Muscle of back (tissue), 11 donors: Measurements from ENCODE around the gene SRGAP2B. TPM values are rescaled to one million over a fixed set of nuclear protein-coding genes. Genes with fewer than 3 reads are reported as not detected.
"Not testable (repeated sequence)": the region's sequence is repeated elsewhere in the genome, so short reads cannot be mapped to it uniquely, and the experiment has no call there.

Experiments used
- DNase-seq, 3 donors: peaks; one replicate each; pipeline versions ENCODE4 v3.0.0 to v3.0.0-alpha.2; 2013
- polyA plus RNA-seq, 10 donors: library from polyadenylated mRNA; unstranded; fragments of 120-200 nt; gene quantifications; one replicate each; pipeline ENCODE4 v1.2.1, GENCODE V29; 2013; ENCODE audit not compliant: insufficient read length in 10 of 10

The SRGAP2B gene
- polyA plus RNA-seq, 10 donors: 24.3 to 40.4 (median 31.5) TPM

DNA sequence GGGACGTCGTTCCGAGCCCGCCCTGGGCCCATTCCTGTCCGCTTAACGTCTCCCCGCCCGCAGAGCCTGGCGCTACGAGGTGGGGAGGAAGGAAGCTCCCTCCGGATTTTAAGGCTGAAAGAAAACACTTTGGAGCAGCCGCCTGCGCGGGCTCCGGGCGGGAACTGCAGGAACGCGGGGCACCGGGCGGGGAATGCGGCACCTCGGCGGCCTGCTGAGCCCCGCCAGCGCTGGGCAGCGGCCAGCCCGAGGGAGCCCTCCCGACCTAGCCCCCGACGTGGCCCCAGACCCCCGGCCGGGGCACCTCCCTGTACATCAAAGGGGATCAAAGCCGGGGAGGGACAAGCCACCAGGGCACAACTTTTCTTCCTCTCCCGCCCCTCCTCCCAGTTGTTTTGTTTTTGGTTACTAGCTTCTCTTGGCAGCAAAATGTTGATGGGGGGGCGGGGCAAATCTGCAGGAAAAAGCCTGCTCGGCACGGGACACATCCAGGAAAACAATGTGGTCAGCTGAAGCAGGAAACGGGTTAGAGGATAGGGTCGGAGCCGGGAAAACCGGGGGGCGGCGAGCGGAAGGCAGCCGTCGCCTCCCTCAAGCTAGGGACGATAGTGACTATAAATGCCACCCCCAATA is 1.5 kb downstream of the SRGAP2B start:
- peak; percentile 0 to 65 (median 9) for DNase-seq

DNA sequence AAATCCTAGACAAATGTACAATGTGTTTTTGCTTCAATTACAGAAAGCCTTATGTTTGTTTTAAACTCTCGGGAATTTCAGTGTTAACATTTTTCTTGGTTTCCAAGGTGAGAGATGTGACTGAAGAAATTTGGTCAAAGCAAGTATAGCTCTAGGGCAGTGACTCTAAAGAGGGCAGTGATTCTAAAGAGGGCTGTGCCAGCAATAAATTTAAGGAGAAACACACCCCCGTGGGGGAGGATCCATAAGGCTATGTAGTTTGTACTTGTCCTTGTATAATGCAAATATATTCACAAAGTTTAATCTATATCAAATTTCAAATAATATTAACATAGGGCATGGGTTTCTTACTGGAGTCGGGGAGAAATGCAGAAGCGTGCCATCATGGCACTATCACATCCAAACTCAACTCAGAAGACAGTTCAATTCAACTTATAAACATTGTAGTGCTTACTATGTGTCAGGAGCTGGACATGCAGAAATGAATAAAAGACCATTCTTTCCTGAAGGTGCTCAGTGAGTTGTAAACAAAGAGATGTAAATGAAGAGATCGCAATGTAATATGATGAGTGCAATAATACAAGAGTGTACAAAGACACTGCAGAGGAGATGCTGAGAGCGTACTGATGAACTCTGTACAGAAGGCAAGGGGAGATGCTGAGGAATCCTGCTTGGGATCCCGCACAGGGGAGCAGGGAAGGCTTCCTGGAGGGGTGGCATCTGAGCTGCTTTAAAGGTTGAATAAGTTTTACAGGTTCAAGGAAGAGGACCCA is 12.5 kb downstream of the SRGAP2B start:
- not testable (repeated sequence) for DNase-seq

DNA sequence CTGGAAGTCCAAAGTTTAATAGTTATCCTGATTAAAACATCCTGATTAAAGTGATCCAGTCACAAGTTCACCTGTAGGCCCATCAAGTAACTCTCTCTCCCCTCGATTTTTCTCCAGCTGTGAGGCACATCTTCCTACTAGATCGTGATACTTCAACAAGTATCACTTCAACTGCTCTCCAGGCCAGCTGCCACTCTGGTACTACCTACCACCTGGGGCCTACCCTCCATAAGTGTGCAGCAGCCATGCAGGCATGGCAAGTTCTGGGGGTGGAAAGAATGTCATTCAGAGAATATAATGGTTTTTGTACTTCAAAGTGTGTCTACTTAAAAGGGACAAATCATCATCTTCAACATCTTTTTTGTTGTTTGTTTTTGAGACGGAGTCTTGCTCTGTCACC is 14.9 kb downstream of the SRGAP2B start:
- not testable (repeated sequence) for DNase-seq

DNA sequence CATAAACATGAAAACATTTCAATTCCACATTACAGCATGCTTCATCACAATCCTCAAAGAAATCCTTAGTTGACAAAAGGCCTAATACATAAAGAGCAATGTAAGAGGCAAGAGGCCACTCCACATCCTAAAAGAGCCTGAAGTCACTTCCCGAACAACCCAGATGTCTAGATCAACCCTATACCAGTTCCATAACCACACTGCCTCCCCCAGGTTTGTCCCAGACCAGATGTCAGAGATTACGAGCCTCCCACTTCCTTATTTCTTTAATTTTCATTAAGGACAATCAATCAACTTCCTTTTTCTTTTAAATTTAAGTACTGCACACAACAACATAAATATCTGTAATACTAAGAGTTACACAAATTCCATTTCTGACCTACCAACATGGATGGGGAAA is 15.4 kb downstream of the SRGAP2B start:
- DNase-seq: peak in 1 of 3 donors; percentile 0

DNA sequence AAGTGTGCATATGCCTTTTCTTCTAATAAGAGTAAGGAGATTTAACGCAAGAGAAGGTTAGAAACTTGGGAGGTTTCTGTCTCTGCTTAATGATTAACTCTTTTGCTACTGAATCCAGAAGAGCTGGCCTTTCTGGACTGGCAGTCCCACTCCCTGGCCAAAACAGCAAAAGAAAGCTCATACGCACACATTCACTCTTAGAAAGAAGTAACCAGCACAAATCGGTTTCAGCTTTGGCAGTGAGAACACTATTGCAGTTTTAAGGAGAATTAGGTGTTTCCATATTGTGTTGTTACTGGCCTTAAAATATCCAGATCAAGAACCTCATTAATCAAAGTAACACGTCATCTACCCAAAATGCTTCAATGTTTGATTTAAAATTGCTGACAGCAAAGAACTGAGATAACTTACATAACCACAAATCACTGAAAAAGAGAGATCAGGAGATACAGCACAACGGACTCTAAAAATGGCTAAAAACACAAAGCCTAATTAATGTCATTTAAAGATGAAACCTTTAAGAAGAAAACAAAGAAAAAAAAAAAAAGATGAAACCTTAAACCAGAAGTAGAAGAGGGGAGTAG is 16.2 kb downstream of the SRGAP2B start:
- DNase-seq: not testable (repeated sequence)

DNA sequence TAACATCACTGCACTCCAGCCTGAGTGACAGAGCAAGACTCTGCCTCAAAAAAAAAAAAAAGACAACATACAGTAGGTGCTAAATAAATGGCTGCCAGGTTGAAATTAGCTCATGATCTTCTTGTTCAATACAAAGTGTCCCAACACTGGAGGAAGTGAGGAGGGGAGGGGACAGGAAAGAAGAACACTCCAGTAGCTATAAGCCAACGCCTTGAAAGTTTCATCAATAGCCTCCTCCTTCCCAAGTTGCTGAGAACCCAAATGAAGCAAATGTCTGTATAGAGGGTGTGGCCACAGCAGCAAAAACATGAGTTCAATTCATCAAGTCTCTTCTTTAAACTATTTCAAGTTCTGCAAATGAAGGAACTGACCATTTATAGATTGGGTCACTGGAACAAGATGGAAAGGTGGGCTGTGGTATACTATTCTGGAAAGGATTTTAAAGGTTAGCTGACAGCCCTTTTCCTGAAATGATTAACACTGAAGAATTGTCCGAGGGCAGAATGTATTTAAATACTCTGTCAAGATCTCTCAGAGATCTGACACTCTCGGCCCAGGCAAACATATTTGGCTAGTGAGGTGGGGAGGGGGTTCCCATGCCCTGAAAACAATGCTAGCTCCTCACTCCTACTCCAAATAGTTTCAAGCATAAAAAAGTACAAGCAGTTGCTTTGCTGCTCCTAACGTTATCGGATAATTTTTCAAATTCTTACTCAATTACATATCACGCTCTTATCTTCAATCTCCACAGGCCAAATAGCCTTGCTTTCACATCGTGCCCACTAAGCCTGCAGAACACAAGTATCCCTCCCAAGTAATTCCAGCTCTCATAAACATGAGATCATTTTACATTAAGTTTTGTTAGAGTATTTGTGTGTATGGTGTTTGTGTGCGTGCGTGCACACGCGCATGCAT is 17.0 kb downstream of the SRGAP2B start:
- DNase-seq: not testable (repeated sequence)

DNA sequence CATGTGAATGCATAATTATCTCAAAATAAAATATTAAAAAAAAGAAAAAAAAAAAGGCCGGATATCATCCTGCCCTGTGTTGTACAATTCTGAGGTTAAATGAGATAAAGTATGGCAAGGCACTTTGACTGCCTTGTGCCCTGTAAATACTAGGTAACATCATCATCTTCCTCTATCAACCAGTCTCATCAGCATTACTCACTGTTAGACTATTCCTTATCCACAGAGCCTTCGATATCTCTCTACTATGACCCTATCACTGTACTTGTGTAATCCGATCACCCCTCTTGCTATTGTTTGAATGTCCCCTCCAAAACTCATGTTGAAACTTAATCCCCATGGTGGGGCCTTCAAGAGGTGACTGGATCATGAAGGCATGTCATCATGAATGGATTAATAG is 18.3 kb downstream of the SRGAP2B start:
- DNase-seq: not testable (repeated sequence)

DNA sequence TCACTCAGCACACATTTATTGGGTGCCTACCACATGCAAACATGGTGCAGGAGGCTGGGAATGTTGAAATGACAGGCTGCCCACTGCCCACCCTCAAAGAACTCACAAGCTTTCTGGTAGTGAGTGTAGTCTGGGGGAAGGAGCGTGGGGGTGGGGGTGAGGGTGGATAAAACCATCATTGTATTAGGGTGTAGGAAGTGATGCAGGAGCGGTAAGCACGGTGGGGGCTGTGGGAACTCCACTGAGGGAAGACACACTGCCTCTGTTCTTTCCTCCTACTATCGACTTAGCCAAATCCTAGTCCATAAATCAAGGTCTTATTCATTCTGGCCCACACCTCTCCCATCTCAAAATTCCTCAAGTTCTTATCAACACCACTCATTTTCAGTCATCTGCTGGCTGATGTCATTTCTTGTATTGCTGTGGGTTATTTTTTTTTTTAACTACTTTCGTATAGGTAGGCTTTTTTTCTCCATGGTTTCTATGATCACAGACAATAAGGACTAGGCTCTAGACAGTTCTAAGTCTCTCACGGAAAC is 21.0 kb downstream of the SRGAP2B start:
- not testable (repeated sequence) for DNase-seq

DNA sequence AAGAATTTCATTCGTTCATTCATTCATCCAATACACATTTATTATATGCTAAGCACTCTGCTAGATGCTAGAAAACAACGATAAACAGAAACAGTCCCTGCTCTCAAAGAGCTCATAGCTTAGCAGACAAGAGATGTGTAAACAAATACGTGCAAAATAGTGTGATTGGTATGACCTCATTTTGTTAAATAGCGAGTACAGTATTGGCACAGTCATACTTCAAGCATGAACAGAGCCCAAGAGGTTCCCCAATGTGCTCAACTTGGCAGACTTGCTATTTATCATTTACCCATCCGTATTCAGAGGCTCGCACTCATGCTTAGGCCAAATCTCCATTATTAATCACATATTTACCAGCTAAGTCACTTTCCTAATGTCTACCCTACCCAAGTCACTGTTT is 23.6 kb downstream of the SRGAP2B start:
- DNase-seq: not testable (repeated sequence)

DNA sequence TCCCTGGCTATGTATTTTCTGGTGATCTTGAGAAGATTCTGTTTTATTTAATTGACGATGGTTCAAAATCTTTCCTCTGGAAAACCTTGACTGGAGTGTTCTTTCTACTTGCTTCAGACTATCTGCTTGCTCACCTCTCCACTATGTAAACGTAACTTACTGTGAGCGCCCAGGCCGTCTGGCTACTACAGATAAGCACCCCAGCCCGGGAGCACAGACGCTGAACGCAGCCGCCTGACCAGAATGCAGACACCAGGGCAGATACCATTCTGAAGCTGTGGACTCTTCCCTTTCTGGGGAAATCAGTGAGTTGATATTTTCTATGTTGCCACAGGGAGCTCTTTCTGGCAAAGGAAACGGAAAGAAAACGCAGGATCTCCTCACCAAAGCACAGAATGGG is 28.6 kb downstream of the SRGAP2B start:
- DNase-seq: not testable (repeated sequence)

DNA sequence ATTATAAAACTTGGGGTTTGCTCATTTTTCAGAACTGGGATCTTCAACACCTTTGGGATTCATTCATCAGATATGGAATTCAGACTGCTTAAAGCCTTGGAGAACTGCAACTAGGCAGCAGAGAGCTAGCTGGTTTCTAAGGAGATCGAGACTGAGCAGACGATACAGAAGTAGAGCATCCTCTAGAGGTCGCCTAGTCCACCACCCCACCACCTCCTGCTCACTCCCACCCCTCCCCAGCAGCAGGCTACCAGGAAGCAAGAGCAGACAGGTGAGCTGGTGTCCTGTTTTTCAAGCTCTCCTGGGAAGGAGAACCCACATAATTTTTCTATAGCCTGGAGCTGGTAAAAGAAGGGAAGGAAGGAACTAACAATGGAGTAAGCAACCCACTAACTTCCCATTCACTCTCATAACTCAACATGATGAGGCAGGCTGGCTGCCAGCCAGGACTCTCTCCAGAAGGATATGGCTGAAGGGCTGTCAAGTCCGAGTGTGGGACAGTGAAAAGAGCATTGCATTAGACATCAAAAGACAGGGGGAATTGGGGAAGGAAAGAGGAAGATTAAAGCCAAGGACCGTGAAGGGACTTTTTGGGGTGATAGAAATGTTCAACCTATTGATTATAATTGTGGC is 29.8 kb downstream of the SRGAP2B start:
- DNase-seq: not testable (repeated sequence)

DNA sequence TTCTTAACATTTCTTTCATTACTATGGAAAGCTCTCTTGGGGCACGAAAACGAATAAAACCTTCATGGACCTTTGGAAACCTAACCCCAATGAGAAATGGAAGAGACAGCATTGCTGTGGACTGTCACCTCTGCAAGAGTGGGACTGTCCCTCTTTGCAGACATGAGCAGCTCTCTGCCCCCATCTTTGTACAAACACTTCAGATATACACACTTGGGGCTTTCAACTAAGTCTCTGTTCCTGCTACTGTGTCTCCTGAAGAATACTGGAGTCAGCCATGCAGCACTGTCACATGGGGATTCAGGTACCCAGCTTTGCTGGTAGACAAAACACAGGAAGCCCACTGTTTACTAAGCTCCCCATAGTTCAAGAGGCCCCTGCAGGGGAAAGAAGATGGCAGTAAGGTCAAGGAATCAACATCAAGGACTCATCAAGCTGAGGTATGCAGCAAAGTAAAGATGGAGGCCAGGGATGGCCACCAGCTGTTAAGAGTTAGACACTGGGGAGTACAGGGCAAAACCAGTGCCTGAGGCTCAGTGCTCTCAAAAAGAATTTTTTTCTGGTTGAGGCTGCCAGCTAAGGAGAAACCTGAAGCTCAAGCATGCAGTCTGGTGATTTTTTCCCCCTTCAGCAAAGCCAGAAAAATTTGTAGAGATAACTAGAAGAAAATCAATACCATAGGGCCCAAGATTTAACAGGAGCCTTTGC is 31.0 kb downstream of the SRGAP2B start:
- DNase-seq: peak in 1 of 3 donors; percentile 0

DNA sequence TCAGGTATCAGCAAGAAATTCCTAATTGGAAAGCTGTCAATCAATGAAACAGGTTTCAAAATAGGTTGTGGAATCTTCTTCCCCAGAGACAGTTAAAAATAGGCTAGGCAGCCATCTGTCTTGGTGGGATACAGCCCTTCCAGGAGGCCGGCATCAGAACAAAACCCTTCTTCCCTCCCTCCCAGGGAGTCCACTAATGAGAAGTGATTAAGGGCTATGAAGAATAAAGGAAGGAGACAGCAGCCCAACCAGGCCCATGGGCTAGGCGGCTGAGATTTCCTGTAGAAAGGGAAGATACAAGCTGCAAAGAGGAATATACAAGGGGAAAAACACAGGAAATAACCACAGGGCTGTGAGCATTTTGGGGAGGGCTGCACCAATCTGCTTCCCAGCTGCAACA is 31.8 kb downstream of the SRGAP2B start:
- DNase-seq: not testable (repeated sequence)

DNA sequence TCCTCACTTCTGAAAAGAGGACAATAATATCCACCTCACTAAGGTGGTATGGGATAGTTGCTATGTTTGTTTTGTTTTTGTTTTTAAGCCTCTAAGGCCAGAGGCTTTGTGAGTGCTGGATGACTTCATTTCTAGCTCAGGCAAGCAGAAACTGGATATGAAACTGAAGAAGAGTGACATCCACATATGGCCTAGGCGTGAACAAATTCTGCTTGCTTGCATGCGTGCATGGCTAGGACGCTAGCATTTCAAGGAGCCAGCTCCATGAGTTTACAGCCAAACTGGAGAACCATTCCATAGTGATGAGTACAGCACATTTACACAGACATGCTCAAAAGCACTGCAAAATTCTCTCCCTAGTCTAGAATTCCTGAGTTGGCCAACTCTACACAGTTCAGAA is 36.9 kb downstream of the SRGAP2B start:
- DNase-seq: not testable (repeated sequence)

DNA sequence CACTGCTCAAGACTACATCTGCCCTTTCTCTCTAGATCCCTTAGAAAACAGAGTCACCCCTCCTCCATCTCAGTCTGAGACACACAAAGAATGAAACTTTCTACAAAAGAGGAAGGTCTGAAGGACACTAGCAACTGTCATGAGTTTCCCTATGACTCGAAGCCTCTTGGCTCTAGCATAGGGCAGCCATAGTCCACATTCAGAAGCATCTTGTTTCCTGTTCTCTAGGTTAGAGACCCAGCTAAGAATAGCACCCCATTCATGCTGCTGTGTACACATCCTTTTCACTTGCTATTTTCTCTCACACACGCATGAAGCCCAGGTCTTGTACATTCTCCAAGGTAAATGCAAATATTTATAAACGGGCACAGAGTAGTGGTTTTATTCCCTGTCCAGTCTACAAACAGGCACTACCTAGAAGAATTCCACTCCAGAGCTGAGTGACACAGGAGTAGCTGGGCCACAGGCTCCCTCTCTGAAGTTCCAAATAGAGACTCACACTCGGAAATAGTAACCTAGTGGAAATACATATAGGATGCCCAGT is 39.8 kb downstream of the SRGAP2B start:
- not testable (repeated sequence) for DNase-seq

DNA sequence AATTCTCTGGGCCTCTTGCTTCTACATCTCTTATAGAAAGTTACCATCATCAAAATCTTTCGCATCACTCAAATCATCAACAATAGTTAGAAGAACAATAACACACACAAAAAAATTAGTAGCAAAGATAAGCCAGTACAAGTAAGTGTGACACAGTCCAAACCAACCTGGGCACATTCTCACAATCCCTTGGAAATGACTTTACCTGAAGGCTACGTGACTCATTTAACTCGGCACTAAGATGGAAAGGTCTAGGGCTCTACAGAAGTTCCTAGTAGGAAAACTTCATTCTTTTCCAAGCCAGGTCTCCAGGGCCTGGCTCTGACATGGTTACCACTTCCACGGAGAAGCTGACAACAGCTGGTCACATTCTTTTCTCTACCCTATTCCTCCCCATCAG is 41.7 kb downstream of the SRGAP2B start:
- not testable (repeated sequence) for DNase-seq

DNA sequence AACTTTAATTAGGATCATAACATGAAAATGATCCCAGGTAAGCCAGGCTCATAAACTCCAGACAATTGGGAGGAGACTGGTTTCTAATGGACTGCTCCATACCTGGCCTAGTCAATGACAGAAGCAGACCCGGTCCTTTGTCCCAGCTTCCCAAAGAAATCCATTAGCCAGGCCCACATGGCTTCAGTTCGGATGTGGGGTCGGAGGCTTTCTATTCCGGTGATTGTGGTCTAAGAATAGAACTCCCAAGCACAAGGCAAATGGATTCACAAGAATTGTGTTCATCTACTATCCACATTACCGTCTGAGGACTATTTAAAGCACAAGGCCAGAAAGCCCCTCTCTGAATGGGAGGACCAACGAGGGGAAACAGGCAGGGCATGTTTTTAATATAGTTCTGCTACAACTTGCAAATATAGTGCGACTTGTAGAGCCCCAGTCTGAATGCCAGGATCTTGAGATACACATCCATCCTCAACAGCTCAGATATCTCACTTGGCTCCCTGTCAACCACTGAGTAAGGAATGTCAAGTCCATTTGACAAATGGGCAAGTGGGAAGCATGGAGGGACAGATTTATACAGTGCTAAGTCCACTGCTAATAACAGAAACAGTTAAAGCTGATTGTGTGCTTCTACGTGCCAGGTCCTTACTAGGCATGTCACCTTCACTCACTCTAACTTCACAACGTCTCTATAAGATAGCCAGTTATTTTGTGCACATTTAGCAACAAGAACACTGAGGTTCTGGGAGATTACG is 42.9 kb downstream of the SRGAP2B start:
- DNase-seq: not testable (repeated sequence)

DNA sequence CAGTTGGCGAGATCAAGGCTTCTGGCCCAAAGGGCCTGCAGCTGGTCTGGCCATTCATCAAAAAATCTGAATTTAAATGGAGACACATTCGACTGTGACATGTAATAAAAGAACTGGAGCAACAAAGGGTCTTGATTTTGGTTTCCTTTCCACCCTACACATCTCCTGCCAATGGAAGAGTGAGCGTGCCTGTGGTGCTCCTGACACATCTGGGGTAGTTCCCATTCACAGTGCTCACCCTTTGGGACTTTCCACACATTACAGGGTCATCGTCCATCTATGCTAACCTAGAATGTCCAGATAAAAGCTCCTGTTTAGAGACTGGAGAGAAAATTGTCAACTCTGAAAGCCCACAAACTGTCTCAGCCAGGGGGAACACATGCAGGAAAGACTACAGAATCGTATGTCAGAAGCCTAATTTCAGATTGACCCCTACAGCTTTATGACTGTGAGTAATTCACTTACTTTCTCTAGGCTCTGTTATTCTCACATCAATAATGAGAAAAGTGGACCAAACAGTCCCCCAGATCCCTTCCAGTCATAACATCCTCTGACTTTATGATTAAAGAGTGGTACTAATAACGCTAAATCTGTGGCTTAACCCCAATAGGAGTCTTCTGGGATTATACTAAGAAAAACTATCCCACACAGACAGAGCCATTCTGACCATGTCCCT is 46.8 kb downstream of the SRGAP2B start:
- DNase-seq: not testable (repeated sequence)

DNA sequence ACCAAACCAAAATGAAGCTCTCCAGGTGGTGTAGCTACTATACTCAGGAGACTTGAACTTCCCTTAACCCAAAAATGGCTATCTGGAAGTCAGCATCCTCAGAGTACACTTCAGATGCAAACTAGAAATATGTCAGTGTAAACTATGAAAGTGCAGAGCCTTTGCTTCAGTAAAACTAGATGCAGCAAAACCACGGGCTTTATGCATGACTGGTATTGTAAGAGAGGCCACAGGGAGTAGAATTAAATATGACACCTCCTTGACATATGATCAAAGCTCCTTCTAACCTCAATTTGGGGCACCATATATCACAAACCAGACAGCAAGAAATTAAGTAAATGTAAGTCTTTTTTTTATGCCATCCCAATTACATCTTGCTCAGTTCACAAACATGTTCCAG is 47.6 kb downstream of the SRGAP2B start:
- DNase-seq: not testable (repeated sequence)
